GM21529 (cell line): ENCODE measurements around the gene CCDC175.

Source experiments
- ATAC-seq: cut with Tn5 transposase; IDR thresholded peaks from one replicate; pipeline ENCODE4 v1.9.1; 2021; ENCODE audit not compliant: unreplicated experiment

The CCDC175 gene

DNA sequence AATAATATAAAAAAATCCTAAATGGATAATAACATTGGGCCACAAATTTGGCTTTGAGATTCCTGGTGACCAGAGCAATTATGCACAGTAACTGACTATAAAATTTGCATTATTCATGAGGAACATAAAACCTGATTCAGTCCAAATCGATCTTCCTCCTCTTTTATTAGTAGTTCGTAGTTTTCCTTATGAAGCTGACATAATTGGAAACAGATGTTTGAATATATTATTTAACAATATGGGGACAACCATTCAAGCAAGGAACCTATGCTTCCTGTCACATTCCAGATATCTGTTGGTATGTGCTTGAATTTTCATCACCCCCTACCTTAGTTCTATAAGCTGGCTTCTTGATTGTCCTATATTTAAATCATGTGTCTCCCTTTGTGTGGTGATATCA is 34.9 kb downstream of the CCDC175 start:
- no peak for ATAC-seq

DNA sequence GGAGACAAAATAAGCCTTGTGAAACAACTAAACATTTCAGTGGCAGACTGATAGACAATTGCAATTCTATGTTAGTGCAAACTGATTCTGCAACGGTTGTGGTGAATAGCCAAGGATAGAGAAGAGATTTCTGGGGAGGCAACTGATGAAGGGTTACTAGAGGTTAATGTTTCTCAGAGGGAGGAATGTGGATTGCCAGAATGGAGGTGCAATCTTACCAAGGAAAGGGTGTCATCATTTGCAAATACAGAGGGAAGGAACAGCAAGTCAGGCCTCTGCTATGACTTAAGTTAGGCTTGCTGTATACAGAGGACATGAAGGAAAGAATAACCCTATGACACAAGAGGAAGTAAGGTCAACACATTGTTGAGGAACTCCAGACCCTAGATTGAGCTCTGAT is 35.8 kb downstream of the CCDC175 start:
- no peak for ATAC-seq

DNA sequence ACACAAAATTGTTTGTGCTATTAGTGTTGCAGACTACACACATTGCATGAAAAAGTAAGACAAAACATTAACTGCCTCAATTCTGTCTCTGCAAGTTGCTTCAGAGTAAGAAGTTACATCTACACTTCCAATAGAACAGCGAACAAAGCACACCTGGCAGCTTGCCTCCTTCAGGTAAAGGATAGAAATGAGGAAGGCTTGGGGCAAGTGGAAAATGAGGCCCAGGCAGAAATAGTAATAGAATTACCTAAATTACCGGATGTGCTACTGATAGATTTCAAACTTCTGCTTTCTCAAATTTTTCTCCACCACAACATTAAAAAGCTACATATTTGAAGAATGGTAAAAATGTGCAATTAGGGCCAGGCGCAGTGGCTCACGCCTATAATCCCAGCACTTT is 37.7 kb downstream of the CCDC175 start:
- ATAC-seq = no peak

DNA sequence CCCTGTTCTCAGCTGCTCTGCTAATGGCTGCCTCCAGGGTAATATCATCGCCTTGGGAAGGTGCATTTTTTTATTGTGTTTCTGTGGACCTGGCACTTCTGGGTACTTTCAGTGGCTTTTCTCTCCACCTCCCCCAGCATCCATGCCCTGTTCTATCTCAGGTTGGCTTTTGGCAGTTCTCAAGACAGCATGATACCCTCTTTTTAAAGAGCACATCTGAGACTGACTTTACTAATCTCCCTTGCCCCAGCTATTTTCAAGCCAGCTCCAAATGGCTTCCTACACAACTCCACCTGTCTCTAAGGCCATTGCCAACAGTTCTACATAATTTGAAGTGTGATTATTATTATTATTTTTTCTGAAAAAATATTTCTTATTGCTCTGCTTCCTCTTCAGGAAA is 39.1 kb downstream of the CCDC175 start:
- no peak for ATAC-seq

DNA sequence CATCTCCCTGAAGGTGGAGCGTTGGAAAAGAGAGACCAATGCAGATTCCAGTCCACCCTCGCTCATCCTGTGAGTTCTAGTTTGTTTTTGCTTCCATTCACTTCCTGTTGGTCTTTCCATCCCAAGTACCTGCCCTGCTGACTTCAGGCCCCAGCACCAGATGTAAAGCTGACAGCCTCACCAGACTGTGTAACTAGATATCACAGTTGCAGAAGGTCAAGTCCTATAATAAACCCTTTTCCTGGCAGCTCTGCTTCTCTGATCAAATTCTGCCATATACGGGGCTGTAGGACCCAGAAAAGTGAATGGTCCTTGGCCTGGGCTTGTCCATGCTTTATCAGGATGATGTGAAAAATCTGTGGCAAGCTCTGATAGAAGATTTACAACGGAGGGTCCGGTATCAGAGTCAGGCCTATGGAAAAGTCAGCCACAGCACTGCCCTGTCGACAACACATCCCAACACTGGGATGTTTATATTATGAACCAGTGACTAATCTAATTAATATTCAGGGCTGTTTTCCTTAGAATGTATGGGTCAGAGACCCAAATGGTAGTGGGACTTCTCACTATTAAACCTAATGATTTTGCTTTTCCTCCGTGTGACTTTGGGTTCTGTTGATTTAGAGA is 42.1 kb downstream of the CCDC175 start:
- no peak for ATAC-seq

DNA sequence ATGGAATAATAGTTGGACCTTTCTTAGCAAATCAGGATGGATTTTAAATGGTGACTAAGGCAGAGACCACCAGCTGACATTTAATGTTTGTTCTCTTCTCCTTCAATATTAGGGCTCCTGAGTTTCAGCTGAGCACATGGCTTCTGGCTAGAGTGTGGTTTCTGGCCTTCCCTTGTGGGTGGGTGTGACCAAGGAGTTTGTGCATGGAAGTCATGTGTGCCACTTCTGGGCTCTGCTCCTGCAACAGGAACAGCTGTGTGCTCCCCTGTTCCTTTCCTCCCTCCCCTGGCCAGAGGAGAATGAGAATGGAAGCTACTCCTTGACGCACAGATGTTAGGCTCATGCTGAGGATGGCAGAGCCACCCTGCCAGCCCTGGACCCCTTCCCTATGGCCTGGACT is 44.2 kb downstream of the CCDC175 start:
- no peak for ATAC-seq

DNA sequence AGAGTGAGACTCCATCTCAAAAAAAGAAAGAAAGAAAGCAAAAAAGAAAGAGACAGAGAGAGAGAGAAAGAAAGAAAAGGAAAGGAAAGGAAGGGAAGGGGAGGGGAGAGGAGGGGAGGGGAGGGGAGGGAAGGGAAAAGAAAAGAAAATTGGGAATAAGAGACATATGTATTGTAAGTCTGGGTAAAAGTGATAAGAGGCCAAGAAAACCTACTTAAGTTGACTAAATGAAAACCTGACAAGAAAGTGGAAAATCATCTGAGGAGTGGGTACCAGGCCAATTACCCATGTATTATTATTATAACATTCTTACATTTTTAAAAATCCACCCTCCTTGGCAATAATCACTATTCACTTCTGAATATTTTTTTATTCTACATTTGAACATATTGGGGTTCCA is 46.3 kb downstream of the CCDC175 start:
- no peak for ATAC-seq

DNA sequence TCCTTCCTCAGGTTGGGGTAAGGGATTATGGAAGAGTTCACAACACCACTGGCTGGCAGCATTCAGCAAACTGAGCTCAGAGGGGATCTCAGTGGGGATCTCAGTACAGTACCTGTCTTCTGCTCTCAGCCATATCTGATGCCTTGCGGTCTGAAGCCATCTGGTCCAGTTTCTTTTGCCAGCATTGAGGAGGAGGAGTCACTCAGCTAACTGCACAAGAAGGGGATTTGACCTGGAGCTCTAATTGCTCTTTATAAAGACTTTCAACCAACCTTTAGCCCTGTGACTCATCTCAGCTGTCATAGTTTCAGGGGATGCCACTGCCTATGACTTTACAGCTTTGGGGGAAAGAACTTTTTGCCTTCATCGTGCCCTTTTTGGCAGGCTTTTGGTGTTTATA is 47.4 kb downstream of the CCDC175 start:
- no peak for ATAC-seq

DNA sequence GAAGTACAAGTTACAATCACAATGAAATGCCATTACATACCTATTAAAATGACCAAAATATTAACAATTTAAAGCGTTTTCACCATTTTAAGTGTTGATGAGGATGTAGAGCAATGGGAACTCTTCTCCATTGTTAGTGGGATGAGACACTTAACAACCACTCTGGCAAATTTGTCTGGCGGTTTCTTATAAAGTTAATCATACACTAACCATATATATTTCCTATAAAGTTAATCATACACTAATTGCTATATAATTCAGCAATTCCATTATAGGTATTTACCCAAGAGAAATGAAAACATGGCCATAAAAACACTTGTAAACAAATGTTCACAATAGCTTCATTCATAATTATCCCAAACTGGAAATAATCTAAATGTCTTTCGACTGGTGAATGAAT is 56.4 kb downstream of the CCDC175 start:
- ATAC-seq = no peak

DNA sequence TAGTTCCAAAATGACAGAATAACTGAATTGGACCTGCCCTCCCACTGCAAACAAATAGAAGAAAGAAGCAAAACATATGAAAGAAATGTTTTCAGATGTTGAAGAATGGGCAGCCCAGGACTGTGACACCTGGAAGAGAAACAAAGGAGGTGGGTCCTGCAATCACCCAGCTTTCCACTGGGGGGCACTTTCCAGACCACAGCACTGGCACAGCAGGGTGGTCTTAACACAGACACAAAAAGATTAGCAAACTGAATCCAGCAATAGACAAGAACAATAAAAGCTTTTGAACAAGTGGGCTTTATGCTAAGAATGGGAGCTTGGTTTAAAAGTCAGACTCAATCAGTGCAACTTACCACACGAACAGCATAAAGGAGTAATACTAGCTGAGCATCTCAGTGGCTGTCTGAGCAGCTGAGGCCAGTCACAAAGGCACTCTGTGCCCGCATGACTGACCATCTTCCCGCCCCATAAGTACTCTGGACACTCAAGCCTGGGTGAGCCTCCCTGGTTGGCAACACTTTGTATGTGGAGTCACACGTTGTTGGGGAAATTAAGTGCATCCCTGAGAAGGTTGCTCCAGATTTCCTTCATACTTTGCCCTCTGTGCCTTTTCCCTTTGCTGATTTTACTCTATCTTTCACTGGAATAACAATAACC is 64.6 kb downstream of the CCDC175 start:
- ATAC-seq = no peak

DNA sequence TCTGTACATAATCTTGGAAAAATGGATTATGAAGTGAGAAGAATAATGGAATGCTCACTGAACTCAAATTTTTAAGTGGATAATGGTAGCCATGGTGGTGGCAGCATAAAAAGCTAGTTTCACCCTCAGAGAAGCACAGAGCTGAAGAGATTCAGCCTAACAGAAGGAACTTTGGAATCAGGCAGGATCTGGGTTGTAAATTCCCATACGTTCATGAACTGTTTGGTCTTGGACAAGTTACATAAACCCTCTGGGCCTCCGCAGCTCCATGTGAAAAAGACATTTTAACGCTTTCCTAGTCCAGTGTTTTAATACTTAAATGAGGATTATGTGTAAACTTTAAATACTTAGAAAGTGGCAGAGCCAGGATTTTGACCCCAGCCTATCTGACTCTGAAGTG is 65.6 kb downstream of the CCDC175 start:
- ATAC-seq = no peak

DNA sequence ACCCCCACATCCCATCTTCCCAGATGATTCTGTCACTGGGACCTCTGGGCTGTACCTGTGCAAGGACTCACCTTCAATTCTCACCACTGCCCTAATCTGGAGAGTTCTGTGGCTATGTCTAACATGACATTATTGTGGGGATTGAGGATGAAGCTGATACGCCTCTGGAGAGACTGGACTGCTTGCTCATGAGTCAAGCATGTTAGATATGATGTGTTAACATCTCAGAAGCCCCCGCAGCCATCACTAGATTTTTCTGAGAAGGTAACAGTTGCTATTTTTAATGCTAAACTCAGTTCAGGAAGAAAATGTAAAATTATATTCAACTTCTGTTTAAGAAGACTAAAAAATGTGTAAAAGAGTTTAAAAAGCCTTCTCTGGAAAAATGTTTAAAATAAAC is 66.6 kb downstream of the CCDC175 start:
- ATAC-seq = no peak

DNA sequence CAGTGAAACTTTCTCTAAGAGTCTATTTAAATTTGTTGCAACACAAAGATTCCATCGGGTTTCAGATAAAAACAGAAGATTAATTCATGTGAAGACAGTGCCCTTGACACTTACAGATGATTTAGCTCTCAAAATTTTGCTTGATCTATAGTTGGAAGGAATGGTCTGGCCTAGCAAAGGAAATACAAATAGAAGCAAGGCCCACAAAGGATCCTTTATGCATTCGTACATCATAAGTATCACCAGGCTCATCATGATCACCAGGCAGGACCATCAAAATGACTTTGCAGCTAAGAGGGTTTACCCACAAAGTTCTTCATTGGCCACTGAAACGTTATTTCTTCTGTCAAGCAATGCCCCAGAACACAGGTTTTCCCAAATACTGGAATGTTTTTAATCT is 67.5 kb downstream of the CCDC175 start:
- ATAC-seq = no peak

DNA sequence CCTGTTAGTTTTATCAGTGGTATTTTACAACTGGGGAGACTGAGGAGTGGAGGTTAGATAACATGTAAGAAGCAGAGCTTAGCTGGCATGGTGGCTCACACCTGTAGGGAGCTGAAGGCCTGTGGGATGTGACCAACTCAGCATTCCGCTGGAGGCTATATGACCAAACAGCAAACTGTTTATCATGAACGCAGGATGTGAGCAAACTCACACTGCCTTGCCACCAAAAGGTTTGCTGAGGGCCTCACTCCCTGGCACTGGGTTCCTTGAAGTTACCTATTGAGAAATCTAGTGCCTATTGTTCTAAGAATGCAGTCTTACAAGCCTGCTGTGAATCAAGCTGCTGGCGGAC is 68.9 kb downstream of the CCDC175 start:
- ATAC-seq = no peak

DNA sequence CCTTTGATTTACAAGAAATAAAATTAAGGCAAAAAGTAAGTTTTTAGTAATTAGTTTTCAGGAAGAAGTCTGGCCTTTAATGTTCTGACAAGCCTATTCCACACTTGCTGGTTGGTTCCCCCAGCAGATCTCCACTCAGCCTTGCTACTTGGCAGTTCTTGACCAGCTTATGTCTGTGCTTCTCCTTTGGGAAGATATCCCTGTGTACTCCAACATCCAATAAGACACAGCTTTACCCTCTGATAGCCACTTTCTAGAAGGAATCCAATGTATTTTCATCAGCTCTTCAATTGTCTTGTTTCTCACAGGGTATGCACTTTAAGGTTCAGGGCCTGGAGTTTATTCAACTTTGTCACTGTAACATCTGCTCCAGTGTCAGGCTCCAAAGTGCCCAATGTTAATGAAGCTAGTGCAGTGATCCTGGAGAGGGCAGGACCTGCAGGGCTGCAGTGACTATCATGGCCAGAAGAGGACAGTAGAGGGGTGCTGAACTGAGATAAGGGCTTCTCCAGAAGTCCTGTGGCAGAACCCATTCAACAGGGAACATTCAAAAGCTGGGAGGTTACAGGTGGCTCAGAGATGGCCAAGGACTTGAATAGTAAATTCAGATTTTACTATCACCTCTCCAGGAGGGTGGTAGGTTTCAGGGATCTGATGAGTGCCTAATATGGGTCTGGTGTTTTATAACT is 69.4 kb downstream of the CCDC175 start:
- peak; percentile 94 for ATAC-seq

DNA sequence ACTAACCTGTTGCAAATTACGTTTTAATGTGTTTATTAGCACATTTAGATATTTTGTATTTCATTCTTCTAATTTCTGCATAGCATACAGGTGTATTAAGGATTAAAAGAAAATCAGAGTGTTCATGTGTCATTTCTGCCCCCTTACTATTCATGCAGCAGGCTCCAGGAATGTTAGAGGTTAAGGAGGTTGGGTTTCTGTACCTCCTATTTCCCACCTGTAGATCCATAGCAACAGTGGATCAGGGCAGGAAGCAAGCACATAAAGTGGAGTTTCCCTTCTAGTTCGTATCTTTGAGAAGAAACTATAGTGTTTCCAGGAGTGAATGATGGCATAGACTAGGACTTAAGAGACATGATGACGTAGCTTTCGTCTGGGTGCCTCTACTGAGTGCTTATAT is 73.4 kb downstream of the CCDC175 start:
- ATAC-seq = no peak

DNA sequence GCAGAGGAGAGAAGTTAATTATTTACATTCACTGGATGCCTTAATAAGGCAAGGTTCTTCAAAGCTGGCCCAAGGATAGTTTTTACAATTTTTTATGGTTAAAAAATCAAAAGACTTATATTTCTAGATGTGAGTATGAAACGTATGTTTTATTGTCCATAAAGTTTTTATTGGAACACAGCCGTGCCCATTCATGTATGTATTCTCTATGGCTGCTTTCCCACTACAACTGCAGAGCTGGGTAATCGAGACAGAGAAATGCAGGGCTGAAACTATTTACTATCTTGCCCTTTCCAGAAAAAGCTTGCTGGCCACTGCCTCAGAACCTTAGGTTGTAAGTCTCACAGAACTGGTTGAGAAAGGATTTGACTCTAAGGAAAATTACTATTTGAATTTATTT is 75.9 kb downstream of the CCDC175 start:
- ATAC-seq = no peak

DNA sequence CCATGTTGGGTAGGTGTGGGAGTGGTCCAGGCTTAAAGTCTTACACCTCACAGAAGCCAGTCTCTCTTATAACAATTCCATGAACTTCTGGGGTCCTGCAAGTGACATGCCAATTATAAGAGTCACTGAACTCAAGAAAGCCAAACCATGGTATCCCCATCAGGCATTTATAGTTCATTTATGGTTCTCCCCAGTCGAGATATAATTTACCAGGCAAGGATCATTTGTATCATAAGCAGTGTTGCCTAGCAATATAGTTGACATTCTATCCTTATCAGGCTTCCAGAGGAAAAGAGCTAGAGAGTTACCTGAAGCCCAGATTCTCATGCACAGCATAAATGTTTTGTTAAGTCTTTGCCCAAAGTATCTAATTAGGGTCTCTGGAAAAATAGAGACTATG is 84.2 kb downstream of the CCDC175 start:
- no peak for ATAC-seq

DNA sequence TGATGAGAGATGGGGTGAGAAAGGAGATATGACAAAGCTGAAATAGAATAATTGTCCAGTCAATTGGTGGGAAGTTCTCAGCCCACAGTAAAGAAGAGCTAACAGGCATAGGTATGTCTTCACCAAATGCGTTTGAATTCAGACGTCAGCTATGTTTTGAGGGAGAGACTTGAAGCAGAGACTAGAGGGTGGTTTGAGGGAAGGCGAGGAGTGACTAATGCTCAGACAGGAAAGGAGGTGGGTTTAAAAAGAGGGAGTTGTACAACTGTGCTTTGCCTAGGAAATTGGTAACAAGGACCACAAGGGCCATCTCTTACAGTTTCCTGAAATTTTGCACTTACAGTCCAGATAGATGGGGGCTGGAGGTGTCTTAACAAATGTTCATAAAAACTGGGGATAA is 85.9 kb downstream of the CCDC175 start:
- ATAC-seq = no peak

DNA sequence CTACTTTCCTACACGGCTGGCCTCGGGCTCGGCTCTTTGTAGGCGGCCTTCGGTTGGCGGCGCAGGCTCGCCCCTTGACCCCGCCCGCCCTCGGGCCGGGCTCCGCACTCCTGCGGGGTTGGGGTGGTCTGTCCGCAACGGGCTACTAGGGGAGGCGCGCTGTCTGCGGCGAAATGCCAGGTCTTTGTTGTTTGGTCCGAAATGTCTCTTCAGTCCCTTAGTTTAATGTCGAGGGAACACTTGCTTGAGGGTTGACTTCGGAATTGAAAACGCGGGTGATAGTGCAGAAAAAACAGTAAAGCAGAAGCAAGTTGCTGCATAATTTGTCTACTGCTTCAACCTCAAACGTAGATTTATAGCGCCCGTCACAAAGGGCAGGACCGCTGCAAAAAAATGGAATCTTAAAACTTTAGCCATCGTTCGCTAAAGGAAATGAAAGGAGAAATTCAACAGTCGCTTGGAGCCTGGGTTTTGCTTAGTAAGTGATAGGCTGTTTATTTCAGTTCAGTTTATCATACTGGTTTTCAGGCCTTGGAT is 91.9 kb downstream of the CCDC175 start:
- peak; percentile 39 for ATAC-seq

DNA sequence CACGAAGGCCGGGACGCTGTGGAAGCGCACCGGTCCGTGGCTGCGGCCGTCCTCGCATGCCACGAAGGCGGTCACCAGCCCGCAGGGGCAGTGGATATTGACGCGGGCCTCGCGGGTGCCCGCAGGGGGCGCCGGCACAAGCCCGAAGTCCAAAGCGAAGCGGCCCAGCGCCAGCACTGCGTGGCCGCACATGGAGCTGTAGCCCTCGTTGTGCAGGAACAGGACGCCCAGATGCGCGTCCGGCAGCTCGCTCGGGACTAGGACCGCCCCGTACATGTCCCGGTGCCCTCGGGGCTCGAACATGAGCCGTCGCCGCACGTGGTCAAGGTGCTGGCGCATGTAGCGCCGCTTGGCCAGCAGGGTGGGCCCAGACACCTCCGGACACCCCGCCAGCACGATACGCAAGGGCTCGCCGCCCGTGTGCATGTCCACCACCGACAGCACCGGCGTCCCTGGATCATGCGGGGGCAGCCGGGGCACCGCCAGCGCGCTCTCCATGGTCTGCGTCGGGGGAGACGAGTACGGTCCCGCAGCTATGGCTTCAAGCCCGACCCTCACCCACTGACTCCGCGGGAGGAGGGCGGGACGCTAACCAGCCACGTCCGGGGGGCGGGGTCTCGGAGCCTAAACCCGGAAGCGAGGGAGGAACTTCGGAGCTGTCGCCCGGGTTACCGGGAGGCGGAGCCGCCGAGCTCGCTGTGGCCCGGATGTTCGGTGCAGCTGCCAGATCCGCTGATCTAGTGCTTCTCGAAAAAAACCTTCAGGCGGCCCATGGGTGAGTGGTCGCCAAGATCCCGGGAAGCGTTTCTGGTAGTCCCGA is 92.6 kb downstream of the CCDC175 start, which contains the start of the genes JKAMP and L3HYPDH:
Gene JKAMP (plus strand): TSS at position 699 of the 820 bp plus-strand sequence. CDS start 73 bp downstream, at position 772.
Gene L3HYPDH (minus strand): TSS at position 590 of the 820 bp plus-strand sequence. CDS start 92 bp downstream, at position 498.
- ATAC-seq = peak; percentile 90
